Panc1 (cell line): Measurements from ENCODE around the gene SEPHS1. TPM values are rescaled to one million over a fixed set of nuclear protein-coding genes. Genes with fewer than 3 reads are reported as not detected.
"Not testable (repeated sequence)": the region's sequence is repeated elsewhere in the genome, so short reads cannot be mapped to it uniquely, and the experiment has no call there.

Experiments used
- ATAC-seq: fragments of 200-7000 bp; cut with Tn5 transposase; 2 replicates; pipeline ENCODE4 v1.9.1; 2020; ENCODE audit warnings: mild to moderate bottlenecking, moderate library complexity
- BruUV-seq: library from RNA; stranded (reverse); fragments of 400-500 nt; replicated peaks from 2 replicates; lab custom pipeline; 2021; lab: Mats Ljungman, UMichigan
- CTCF ChIA-PET: fragments of 300-600 bp; sonication (Branson Sonifier 250); formaldehyde crosslinking; loops from one replicate; lab custom pipeline; 2022; ENCODE audit warnings: antibody characterized with exemption; lab: Charles Lee
- POLR2A ChIA-PET: fragments of 300-600 bp; sonication (Branson Sonifier 250); formaldehyde crosslinking; loops from one replicate; lab custom pipeline; 2022; ENCODE audit warnings: antibody characterized with exemption; lab: Charles Lee
- DNase-seq: peaks from one replicate; pipeline ENCODE4 v3.0.0-alpha.2; 2010; ENCODE audit warnings: low read depth, low spot score
- H3K27ac ChIP-seq: 2 replicates; pipeline ENCODE4 v1.5.1; 2011; ENCODE audit warnings: mild to moderate bottlenecking, low read length, inconsistent platforms
- H3K27me3 ChIP-seq: fragments of 200-500 bp; sonication (Bioruptor generic); 2 replicates; pipeline ENCODE4 v1.6.0; 2014; ENCODE audit warnings: low read length, inconsistent platforms; ENCODE audit not compliant: control insufficient read depth, insufficient read depth
- H3K36me3 ChIP-seq: fragments of 200-500 bp; sonication (Bioruptor generic); 2 replicates; pipeline ENCODE4 v1.5.1; 2014; ENCODE audit warnings: inconsistent platforms, mild to moderate bottlenecking, low read length, moderate library complexity; ENCODE audit not compliant: control insufficient read depth, insufficient read depth
- H3K4me1 ChIP-seq: 2 replicates; pipeline ENCODE4 v1.5.1; 2011; ENCODE audit warnings: inconsistent platforms, mild to moderate bottlenecking, low read length, moderate library complexity; ENCODE audit not compliant: control insufficient read depth, insufficient read depth
- H3K4me3 ChIP-seq, 2 experiments: 2 replicates each; pipeline ENCODE4 v1.5.1; 2011 to 2012; ENCODE audit warnings: low read depth in 2 of 2, low read length in 2 of 2, mild to moderate bottlenecking in 2 of 2, inconsistent platforms in 1 of 2, moderate library complexity in 1 of 2
- H3K9me3 ChIP-seq: fragments of 200-500 bp; sonication (Bioruptor generic); 2 replicates; pipeline ENCODE4 v1.5.1; 2014; ENCODE audit warnings: low read depth, mild to moderate bottlenecking, inconsistent platforms, low read length, moderate library complexity; ENCODE audit not compliant: control insufficient read depth, insufficient read depth
- POLR2AphosphoS5 ChIP-seq: IDR thresholded peaks from 2 replicates; pipeline ENCODE4 v1.6.1; 2012; ENCODE audit warnings: mild to moderate bottlenecking, low read depth, low read length, moderate library complexity
- SIN3A ChIP-seq: IDR thresholded peaks from 2 replicates; pipeline ENCODE4 v1.6.1; 2012; ENCODE audit warnings: low read depth, mild to moderate bottlenecking, low read length, moderate library complexity, borderline replicate concordance; ENCODE audit not compliant: insufficient read depth
- TCF7L2 ChIP-seq: IDR thresholded peaks from 2 replicates; pipeline ENCODE4 v1.6.1; 2011; ENCODE audit warnings: mild to moderate bottlenecking, low read depth, low read length, inconsistent platforms
- in situ Hi-C: cut with HindIII; loops from 2 replicates; pipeline ENCODE4 v1.10.0; 2016; ENCODE audit warnings: low sequenced_read_pairs, low pct_unique_long_range_greater_than_20kb
- intact Hi-C: fragments of 100-400 bp; cut with micrococcal nuclease; formaldehyde crosslinking; loops from one replicate; pipeline ENCODE4 v1.10.0; 2022; ENCODE audit not compliant: unreplicated experiment
- total RNA-seq: library from RNA; stranded (reverse); gene quantifications from one replicate; pipeline ENCODE4 v1.2.1, GENCODE V29; 2021; ENCODE audit not compliant: unreplicated experiment
- TF ChIP-seq, protein P1 (sequence below): fragments of 450-650 bp; IDR thresholded peaks from 2 replicates; pipeline ENCODE4 v1.5.1; 2017; ENCODE audit warnings: mild to moderate bottlenecking
- TF ChIP-seq, protein P2 (sequence below), 2 experiments: IDR thresholded peaks; 2 replicates each; pipeline ENCODE4 v1.6.1; 2011 to 2012; ENCODE audit warnings: low read depth in 2 of 2, control low read depth in 1 of 2, low read length in 1 of 2, mild to moderate bottlenecking in 1 of 2, moderate library complexity in 1 of 2; ENCODE audit not compliant: insufficient read depth in 1 of 2

Gene SEPHS1
- total RNA-seq, 1 experiment from 2014 or later: 47.1 TPM

DNA sequence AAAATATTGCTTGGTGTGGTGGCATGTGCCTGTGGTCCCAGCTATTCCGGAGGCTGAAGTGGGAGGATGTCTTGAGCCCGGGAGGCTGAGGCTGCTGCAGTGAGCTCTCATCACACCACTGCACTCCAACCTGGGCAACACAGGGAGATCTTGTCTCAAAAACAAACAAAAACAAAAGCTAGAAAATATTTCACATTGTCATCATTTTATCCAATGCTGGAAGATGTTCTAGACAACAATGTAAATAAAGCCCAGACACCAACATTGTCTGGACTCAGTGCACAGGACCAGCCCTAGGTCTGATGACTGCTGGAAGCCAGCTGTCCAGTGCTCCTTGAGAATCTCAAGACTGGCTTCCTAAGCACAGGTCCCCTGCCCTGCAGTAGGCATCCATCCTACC is 13.5 kb downstream of the SEPHS1 start:
- Histone ChIP-seq H3K27me3 (no peaks in the 10 kb centered on the region), H3K4me1 (no peaks in the 10 kb centered on the region), H3K9me3 (no peaks in the 10 kb centered on the region), H3K4me3 (no peak overlapping the region), H3K36me3 (no peaks in the 10 kb centered on the region; the same call in 1 of the 2 replicates), H3K27ac (no peak overlapping the region)
- BruUV-seq: no TSS peak
- DNase-seq (no peak), ATAC-seq (no peak)
- in situ Hi-C loops: no loop called here
- no peak for TF ChIP-seq TCF7L2
- ChIA-PET CTCF (no interaction called here), POLR2A (no interaction called here)
- intact Hi-C loops: no loop called here

DNA sequence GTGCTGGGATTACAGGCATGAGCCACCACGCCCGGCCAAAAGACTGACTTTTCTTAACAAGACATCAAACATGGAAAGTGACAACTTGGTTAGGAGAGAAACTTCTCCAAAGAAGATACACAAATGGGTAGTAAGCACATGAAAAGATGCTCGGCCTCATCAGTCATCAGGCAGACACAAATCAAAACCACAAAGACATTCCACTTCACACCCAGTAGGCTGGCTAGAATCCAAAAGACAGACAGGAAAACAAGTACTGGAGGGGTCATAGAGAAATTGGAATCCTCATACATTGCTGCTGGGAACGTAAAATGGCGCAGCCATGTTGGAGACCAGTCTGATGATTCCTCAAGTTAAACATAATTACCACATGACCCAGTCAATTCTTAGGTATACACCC is 16.4 kb downstream of the SEPHS1 start:
- Histone ChIP-seq H3K36me3 (no peaks in the 10 kb centered on the region; the same call in 1 of the 2 replicates), H3K27ac (no peak overlapping the region), H3K4me3 (no peak overlapping the region), H3K27me3 (no peaks in the 10 kb centered on the region), H3K4me1 (no peaks in the 10 kb centered on the region), H3K9me3 (no peaks in the 10 kb centered on the region)
- ChIA-PET CTCF (no interaction called here), POLR2A (no interaction called here)
- intact Hi-C loops: no loop called here
- no peak for DNase-seq
- no peak for ATAC-seq
- in situ Hi-C loops: no loop called here
- TF ChIP-seq TCF7L2: no peak
- TF ChIP-seq, protein P1, sequence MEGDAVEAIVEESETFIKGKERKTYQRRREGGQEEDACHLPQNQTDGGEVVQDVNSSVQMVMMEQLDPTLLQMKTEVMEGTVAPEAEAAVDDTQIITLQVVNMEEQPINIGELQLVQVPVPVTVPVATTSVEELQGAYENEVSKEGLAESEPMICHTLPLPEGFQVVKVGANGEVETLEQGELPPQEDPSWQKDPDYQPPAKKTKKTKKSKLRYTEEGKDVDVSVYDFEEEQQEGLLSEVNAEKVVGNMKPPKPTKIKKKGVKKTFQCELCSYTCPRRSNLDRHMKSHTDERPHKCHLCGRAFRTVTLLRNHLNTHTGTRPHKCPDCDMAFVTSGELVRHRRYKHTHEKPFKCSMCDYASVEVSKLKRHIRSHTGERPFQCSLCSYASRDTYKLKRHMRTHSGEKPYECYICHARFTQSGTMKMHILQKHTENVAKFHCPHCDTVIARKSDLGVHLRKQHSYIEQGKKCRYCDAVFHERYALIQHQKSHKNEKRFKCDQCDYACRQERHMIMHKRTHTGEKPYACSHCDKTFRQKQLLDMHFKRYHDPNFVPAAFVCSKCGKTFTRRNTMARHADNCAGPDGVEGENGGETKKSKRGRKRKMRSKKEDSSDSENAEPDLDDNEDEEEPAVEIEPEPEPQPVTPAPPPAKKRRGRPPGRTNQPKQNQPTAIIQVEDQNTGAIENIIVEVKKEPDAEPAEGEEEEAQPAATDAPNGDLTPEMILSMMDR: no peak
- TF ChIP-seq POLR2AphosphoS5: no peak
- TF ChIP-seq, protein P2, sequence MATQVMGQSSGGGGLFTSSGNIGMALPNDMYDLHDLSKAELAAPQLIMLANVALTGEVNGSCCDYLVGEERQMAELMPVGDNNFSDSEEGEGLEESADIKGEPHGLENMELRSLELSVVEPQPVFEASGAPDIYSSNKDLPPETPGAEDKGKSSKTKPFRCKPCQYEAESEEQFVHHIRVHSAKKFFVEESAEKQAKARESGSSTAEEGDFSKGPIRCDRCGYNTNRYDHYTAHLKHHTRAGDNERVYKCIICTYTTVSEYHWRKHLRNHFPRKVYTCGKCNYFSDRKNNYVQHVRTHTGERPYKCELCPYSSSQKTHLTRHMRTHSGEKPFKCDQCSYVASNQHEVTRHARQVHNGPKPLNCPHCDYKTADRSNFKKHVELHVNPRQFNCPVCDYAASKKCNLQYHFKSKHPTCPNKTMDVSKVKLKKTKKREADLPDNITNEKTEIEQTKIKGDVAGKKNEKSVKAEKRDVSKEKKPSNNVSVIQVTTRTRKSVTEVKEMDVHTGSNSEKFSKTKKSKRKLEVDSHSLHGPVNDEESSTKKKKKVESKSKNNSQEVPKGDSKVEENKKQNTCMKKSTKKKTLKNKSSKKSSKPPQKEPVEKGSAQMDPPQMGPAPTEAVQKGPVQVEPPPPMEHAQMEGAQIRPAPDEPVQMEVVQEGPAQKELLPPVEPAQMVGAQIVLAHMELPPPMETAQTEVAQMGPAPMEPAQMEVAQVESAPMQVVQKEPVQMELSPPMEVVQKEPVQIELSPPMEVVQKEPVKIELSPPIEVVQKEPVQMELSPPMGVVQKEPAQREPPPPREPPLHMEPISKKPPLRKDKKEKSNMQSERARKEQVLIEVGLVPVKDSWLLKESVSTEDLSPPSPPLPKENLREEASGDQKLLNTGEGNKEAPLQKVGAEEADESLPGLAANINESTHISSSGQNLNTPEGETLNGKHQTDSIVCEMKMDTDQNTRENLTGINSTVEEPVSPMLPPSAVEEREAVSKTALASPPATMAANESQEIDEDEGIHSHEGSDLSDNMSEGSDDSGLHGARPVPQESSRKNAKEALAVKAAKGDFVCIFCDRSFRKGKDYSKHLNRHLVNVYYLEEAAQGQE (IDR thresholded peaks at IDR 0.05; ENCODE audit: insufficient read depth in 1 of 2, low read depth in 2 of 2, low read length in 1 of 2): no peak
- TF ChIP-seq SIN3A: no peak
- BruUV-seq: no TSS peak

DNA sequence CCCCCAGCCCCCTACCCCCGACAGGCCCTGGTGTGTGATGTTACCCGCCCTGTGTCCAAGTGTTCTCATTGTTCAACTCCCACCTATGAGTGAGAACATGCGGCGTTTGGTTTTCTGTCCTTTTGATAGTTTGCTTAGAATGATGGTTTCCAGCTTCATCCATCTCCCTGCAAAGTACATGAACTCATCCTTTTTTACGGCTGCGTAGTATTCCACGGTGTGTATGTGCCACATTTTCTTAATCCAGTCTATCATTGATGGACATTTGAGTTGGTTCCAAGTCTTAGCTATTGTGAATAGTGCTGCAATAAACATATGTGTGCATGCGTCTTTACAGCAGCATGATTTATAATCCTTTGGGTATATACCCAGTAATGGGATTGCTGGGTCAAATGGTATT is 17.1 kb downstream of the SEPHS1 start:
- H3K9me3 ChIP-seq, DNase-seq, H3K27me3 ChIP-seq, intact Hi-C loops, H3K4me1 ChIP-seq, H3K27ac ChIP-seq, CTCF ChIA-PET, POLR2A ChIA-PET, in situ Hi-C loops, ATAC-seq, H3K4me3 ChIP-seq, BruUV-seq, H3K36me3 ChIP-seq: not testable (repeated sequence)
